Activated naive CD4-positive, alpha-beta T cell treated with Interleukin-2 at 50 U/mL for 16 hours (primary cell): Measurements from ENCODE around the gene KRTAP12-3.
"Not testable (repeated sequence)": the region's sequence is repeated elsewhere in the genome, so short reads cannot be mapped to it uniquely, and the experiment has no call there.

ENCODE experiments used
- DNase-seq: peaks from one replicate; pipeline ENCODE4 v3.0.0-alpha.2; 2020

Gene KRTAP12-3

GRCh38 chr21:44653123-44653522, 4.6 kb upstream of the KRTAP12-3 start:
- DNase-seq: no peak

GRCh38 chr21:44653656-44654575, 3.8 kb upstream of the KRTAP12-3 start:
- peak; percentile 47 for DNase-seq

- no peak for DNase-seq
These were observed 3.1 kb upstream of the KRTAP12-3 start, which contains the start of gene KRTAP12-4 for GRCh38 chr21:44654576-44655175. Gene KRTAP12-4, minus strand, starts transcription at chr21:44654659. Its CDS starts 45 bp downstream, at chr21:44654614.

- DNase-seq: no peak
These were observed 864 bp upstream of the KRTAP12-3 start for GRCh38 chr21:44656868-44657267.

GRCh38 chr21:44658541-44658910, 794 bp downstream of the KRTAP12-3 start:
- DNase-seq: no peak

DNA sequence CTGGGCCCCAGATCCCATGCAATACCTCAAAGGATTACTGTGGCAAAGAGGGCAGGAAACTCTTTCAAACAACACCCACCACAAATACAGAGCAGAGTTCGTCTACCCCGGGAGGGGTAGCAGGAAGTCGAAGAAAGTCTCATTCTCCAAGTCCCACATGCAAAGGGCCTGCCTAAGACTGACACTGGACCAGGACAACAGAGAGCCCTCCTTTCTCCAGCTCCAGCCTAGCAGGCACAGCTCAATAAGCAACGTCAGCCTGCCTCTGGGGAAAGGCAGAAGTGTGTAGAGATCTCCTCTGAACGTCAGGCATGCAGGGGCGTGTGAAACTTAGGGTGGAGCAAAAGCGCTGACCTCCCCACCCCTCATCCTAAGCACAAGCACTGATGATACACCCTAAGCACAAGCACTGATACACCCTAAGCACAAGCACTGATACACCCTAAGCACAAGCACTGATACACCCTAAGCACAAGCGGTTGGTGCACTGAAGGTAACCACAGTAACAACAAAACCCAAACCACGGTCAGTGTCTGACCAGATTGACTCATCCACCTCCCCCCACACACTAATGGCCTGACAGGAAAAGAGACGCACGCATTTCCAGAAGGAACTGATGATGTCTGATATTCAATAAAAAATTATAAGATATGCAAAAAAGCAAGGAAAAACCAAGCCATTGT, 1.3 kb downstream of the KRTAP12-3 start:
- no peak for DNase-seq

DNA sequence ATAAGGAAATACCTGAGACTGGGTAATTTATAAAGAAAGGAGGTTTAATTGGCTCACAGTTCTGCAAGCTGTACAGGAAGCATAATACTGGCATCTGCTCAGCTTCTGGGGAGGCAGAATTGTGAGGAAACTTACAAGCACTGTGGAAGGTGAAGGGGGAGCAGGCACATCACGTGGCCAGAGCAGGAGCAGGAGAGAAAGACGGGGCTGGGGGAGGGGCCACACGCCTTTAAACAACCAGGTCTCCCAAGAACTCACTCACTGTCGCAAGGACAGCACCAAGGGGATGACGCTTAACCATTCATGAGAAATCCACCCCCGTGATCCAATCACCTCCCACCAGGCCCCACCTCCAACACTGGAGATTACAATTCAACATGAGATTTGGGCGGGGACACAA, 3.8 kb downstream of the KRTAP12-3 start:
- not testable (repeated sequence) for DNase-seq

DNA sequence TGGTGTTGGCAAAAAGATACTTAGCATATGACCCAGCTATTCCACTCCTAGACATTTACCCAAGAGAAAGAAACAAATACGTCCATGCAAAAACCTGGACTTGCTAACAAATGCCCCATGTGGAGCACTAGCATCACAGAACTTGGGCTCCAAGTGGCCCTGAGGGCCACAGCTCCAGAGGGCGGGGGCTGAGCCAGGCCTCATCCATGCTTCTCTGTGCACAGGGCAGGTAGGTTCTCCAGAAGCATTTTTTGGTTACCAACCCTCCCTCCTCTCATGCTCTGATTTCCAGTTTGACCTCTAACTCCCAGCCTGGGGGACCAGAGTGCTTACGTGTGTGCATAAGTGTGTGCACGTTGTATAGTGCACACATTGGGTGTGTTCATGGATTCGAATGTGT, 7.0 kb downstream of the KRTAP12-3 start:
- DNase-seq: no peak

GRCh38 chr21:44666401-44667320, 8.9 kb downstream of the KRTAP12-3 start, which contains the start of gene KRTAP12-2:
Gene KRTAP12-2, minus strand, starts transcription at chr21:44666927. Its CDS starts 41 bp downstream, at chr21:44666886.
- DNase-seq: no peak

- no peak for DNase-seq
These were observed 9.9 kb downstream of the KRTAP12-3 start for GRCh38 chr21:44667612-44668011.

GRCh38 chr21:44670642-44671432, 13.1 kb downstream of the KRTAP12-3 start:
- no peak for DNase-seq

- no peak for DNase-seq
These were observed 14.2 kb downstream of the KRTAP12-3 start for GRCh38 chr21:44671911-44672310.

DNA sequence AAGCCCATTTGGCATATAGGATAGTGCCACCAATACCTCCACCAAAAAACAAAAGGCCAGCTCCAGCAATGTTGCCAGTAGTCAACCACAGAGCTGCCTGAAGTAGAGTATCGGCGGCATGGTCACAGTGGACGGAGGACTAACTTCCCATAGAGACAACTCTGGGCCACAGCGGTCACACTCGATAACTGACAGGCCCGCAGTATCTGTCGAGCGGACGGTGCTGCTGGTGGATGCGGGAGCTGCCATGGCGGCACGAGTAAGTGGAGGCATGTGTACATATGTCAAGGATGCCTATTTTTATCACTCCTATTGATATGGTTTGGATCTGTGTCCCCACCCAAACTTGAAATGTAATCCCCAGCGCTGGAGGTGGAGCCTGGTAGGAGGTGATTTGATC, 20.1 kb downstream of the KRTAP12-3 start:
- no peak for DNase-seq

DNA sequence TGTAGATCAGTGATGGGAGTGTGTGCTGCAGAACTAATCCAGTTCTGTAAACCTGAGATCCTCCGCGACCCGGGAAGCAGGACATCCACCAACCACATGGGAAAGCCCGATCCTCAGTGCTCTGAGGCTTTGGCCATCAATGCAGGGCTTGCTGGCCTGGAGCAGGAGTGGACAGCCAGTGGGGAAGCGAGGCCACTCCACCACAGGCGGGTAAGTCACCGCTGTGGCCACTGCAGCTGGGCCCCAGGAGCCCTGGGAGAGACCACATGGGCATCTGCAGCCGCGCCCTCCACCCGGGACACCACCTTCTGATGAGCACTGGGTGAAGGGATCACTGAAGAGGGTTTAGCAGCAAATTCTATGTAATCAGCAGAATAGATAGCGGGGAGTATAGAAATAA, 23.4 kb downstream of the KRTAP12-3 start:
- DNase-seq: no peak

DNA sequence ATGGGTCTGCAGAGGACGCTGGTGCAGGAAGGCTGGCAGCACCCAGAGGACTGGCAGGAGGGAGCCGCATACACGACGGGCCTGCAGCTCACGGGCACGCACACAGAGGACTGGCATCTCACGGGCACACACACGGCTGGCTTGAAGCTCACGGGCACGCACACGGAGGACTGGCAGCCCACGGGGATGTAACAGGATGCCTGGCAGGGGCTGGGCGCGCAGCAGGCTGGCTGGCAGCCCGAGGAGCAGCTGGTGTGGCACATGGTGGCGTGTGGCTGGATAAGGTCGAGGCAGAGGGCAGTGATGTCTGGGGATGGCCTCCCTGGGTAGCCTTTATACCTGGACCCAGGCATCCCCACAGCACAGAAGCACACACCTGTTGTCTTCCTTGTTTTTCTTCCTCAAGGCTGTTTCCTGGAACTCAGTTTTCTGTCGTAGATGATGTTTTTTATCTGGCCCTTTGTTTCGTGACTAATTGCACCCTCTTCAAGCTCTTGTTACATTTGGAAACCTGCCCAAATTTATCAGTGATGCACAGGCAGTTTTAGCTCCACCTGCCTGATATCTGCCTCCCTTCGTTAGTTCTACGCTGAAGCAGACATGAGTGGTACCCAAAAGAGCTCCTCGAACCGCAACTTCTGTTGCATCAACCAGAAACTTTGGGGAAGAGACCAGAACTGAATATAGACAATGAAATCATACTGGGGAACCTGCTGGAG, 24.3 kb downstream of the KRTAP12-3 start, which contains the start of gene KRTAP12-1:
TSS of gene KRTAP12-1 (minus strand) at position 303 of the 719 bp plus-strand sequence. CDS start at position 263, 40 bp downstream.
- no peak for DNase-seq

DNA sequence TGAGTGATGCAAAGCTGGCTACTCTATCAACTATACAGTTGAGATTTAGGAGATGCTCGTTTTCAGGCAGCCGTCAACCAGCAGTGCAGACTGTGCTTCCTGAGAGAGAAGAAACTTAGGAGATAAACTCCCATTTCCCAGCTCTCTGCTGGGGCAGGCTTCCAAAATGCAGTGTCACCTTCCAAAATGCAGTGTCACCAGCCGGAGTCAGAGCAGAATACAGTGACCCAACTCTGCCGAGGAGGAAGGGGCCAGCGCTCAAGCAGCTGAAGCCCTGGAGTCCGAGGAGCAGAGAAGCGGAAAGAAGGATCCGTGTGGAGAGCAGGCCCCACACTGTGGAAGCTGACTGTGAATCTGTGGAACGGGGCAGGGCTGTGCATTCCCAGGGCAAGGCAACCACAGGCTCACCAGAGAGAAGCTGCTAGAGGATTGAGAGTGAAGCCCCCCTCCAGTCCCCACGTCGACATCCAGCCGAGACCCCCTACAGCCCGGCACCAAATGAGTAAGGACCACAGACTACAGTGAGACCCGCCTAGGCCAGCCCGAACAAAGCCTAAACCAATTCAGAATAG, 24.9 kb downstream of the KRTAP12-3 start:
- DNase-seq: no peak

DNA sequence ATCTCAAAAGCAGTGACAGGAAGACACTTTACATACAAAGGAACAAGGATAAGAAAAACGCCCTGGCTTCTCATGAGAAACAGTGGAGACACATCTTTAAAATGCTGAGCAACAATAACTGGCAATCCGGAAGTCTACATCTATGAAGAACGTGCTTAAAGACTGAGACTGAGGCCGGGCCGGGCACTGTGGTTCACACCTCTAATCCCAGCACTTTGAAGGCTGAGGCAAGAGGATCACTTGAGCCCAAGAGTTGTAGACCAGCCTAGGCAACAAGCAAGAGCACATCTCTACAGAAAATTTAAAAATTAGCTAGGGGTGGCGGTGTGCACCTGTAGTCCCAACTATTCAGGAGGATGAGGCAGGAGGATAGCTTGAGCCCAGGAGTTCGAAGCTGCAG, 26.3 kb downstream of the KRTAP12-3 start:
- DNase-seq: no peak

DNA sequence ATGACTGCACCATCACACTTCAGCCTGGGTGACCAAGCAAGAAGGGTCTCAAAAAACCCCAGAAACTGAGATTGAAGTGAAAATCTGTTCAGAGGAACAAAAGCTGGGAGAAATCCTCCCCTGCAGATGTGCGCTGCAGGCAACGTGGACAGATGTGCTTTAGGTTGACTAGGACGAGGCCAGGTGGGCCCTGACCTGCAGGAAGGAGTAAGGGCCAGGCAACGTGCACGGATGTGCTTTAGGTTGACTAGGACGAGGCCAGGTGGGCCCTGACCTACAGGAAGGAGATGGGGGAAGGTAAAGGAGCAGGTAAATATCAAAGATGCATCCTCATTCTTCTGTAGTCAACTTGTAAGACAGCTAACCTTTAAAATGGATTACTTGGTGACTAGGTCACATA, 26.8 kb downstream of the KRTAP12-3 start:
- DNase-seq: no peak

DNA sequence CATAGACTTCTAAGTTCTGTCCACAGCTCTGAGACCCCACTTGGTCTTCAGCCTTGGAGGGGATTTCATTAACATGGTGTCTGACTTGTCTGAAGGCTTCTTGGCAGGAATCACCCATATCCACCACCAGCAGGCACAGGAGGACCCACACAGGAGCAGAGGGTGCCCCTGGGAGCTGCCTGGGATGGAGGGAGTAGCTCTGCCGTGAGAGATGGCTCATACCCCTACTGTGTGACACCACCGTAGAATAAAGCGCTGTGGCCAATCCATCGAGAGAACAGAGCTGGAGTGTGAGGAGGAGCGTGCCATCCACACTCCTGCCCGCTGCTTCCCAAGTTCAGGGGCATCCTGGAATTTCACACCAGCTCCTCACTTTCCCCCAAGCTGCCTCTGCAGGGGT, 27.3 kb downstream of the KRTAP12-3 start:
- DNase-seq: not testable (repeated sequence)
